NCI-H446 (cell line): ENCODE measurements around the gene CUEDC2.
A peak's percentile ranks its signal among the peaks of the same experiment; 100 is the strongest.

Experiments used
- DNase-seq, 2 experiments: peaks; one replicate each; lab custom pipeline; 2025; lab: John Stamatoyannopoulos, UW

The CUEDC2 gene

GRCh38 chr10:102409604-102410428, 22.6 kb downstream of the CUEDC2 start:
- DNase-seq, result no peak

- DNase-seq, result no peak
These were observed 23.4 kb downstream of the CUEDC2 start for GRCh38 chr10:102408728-102409603.

GRCh38 chr10:102408131-102408727, 24.1 kb downstream of the CUEDC2 start:
- no peak for DNase-seq

- no peak for DNase-seq
These were observed 24.8 kb downstream of the CUEDC2 start for GRCh38 chr10:102407425-102408130.

GRCh38 chr10:102406815-102407214, 25.6 kb downstream of the CUEDC2 start:
- DNase-seq, result no peak

- DNase-seq, result no peak
These were observed 26.7 kb downstream of the CUEDC2 start for GRCh38 chr10:102405632-102406031.

- no peak for DNase-seq
These were observed 27.2 kb downstream of the CUEDC2 start for GRCh38 chr10:102405108-102405571.

GRCh38 chr10:102404361-102405107, 27.8 kb downstream of the CUEDC2 start:
- DNase-seq, result no peak

GRCh38 chr10:102403115-102403514, 29.3 kb downstream of the CUEDC2 start:
- no peak for DNase-seq

- DNase-seq, result no peak
These were observed 29.9 kb downstream of the CUEDC2 start for GRCh38 chr10:102402512-102402896.

GRCh38 chr10:102401735-102402511, 30.5 kb downstream of the CUEDC2 start:
- no peak for DNase-seq

- no peak for DNase-seq
These were observed 31.1 kb downstream of the CUEDC2 start for GRCh38 chr10:102401342-102401654.

- no peak for DNase-seq
These were observed 31.6 kb downstream of the CUEDC2 start for GRCh38 chr10:102400598-102401341.

- no peak for DNase-seq
These were observed 32.3 kb downstream of the CUEDC2 start for GRCh38 chr10:102400076-102400475.

GRCh38 chr10:102399217-102400021, 33.0 kb downstream of the CUEDC2 start:
- DNase-seq, result peak; percentile 30 to 78

- DNase-seq, result no peak
These were observed 34.0 kb downstream of the CUEDC2 start for GRCh38 chr10:102398172-102399020.

GRCh38 chr10:102397222-102398171, 34.9 kb downstream of the CUEDC2 start:
- DNase-seq, result no peak
